ENCODE results near the gene SOX2.

SOX2 gene

DNA sequence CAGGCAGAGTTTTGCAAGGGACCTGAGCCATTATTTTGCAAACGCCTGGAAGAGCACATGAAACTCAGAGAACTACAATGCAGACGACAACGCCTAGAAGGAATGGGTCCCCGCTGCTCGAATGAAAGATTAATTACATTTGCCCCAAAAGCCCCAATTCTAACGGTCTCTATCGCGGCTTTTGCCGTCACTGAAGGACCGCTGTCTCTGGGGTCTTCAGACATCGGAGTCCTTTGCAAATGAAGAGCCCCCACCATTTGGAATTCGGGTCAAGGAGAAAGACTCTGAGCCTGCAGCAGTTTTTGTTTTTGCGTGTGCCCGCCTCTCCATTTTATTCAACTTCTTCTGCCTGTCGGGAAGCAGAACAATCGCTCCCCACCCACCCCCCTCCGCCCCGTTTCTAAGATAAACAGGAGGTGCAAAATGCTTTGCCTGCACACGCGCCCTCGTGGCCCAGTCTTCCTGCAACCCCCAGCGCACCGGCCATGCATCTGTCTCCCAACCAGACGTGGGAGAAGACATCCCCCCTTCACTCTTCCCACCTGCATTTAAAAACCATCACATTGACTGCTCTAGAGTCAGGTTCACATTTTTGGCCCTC, 13.5 kb downstream of the SOX2 start:
- no peak for ATAC-seq
- TF ChIP-seq, protein P1, sequence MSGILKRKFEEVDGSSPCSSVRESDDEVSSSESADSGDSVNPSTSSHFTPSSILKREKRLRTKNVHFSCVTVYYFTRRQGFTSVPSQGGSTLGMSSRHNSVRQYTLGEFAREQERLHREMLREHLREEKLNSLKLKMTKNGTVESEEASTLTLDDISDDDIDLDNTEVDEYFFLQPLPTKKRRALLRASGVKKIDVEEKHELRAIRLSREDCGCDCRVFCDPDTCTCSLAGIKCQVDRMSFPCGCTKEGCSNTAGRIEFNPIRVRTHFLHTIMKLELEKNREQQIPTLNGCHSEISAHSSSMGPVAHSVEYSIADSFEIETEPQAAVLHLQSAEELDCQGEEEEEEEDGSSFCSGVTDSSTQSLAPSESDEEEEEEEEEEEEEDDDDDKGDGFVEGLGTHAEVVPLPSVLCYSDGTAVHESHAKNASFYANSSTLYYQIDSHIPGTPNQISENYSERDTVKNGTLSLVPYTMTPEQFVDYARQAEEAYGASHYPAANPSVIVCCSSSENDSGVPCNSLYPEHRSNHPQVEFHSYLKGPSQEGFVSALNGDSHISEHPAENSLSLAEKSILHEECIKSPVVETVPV (CRISPR knock-in tag; IDR thresholded peaks at IDR 0.05) = no peak
- TF ChIP-seq, protein P2, sequence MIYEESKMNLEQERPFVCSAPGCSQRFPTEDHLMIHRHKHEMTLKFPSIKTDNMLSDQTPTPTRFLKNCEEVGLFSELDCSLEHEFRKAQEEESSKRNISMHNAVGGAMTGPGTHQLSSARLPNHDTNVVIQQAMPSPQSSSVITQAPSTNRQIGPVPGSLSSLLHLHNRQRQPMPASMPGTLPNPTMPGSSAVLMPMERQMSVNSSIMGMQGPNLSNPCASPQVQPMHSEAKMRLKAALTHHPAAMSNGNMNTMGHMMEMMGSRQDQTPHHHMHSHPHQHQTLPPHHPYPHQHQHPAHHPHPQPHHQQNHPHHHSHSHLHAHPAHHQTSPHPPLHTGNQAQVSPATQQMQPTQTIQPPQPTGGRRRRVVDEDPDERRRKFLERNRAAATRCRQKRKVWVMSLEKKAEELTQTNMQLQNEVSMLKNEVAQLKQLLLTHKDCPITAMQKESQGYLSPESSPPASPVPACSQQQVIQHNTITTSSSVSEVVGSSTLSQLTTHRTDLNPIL (CRISPR knock-in tag; IDR thresholded peaks at IDR 0.05; ENCODE audit: low read depth) = no peak

DNA sequence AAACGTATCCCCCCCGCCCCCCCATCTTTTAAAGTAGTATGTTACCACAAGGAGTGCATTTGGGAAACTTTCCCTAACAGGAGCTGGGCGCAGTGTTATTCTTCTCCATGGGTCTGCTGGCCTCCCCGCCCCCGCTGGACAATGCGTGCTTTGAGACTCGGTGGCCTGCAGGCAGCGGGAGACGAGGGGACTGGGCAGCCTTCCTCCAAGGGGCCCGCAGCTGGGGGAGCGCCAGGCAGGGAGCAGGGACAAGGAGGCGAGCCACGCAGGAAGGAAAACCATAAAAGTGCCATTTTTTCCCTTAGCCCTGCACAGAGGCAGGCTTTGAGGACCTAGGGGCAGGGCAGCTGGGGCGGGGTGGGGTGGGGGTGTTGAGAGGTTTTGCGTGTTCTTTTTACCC, 14.1 kb downstream of the SOX2 start:
- TF ChIP-seq, protein P3, sequence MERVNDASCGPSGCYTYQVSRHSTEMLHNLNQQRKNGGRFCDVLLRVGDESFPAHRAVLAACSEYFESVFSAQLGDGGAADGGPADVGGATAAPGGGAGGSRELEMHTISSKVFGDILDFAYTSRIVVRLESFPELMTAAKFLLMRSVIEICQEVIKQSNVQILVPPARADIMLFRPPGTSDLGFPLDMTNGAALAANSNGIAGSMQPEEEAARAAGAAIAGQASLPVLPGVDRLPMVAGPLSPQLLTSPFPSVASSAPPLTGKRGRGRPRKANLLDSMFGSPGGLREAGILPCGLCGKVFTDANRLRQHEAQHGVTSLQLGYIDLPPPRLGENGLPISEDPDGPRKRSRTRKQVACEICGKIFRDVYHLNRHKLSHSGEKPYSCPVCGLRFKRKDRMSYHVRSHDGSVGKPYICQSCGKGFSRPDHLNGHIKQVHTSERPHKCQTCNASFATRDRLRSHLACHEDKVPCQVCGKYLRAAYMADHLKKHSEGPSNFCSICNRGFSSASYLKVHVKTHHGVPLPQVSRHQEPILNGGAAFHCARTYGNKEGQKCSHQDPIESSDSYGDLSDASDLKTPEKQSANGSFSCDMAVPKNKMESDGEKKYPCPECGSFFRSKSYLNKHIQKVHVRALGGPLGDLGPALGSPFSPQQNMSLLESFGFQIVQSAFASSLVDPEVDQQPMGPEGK (CRISPR knock-in tag; IDR thresholded peaks at IDR 0.05; ENCODE audit: borderline replicate concordance) = no peak
- no peak for TF ChIP-seq CSDC2 (CRISPR knock-in tag; IDR thresholded peaks at IDR 0.05)
- TF ChIP-seq ZNF70 (CRISPR knock-in tag; IDR thresholded peaks at IDR 0.05) = no peak
- no peak for TF ChIP-seq ZNF8 (CRISPR knock-in tag; IDR thresholded peaks at IDR 0.05)
- TF ChIP-seq ZFP30 (CRISPR knock-in tag; IDR thresholded peaks at IDR 0.05) = no peak
- TF ChIP-seq, protein P4, sequence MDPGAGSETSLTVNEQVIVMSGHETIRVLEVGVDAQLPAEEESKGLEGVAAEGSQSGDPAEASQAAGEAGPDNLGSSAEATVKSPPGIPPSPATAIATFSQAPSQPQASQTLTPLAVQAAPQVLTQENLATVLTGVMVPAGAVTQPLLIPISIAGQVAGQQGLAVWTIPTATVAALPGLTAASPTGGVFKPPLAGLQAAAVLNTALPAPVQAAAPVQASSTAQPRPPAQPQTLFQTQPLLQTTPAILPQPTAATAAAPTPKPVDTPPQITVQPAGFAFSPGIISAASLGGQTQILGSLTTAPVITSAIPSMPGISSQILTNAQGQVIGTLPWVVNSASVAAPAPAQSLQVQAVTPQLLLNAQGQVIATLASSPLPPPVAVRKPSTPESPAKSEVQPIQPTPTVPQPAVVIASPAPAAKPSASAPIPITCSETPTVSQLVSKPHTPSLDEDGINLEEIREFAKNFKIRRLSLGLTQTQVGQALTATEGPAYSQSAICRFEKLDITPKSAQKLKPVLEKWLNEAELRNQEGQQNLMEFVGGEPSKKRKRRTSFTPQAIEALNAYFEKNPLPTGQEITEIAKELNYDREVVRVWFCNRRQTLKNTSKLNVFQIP (CRISPR knock-in tag; IDR thresholded peaks at IDR 0.05; ENCODE audit: borderline replicate concordance, low read depth) = no peak
- no peak for TF ChIP-seq TCF4 (CRISPR knock-in tag; IDR thresholded peaks at IDR 0.05; ENCODE audit: borderline replicate concordance)
- TF ChIP-seq RARB (CRISPR knock-in tag; IDR thresholded peaks at IDR 0.05) = no peak
- no peak for ATAC-seq

DNA sequence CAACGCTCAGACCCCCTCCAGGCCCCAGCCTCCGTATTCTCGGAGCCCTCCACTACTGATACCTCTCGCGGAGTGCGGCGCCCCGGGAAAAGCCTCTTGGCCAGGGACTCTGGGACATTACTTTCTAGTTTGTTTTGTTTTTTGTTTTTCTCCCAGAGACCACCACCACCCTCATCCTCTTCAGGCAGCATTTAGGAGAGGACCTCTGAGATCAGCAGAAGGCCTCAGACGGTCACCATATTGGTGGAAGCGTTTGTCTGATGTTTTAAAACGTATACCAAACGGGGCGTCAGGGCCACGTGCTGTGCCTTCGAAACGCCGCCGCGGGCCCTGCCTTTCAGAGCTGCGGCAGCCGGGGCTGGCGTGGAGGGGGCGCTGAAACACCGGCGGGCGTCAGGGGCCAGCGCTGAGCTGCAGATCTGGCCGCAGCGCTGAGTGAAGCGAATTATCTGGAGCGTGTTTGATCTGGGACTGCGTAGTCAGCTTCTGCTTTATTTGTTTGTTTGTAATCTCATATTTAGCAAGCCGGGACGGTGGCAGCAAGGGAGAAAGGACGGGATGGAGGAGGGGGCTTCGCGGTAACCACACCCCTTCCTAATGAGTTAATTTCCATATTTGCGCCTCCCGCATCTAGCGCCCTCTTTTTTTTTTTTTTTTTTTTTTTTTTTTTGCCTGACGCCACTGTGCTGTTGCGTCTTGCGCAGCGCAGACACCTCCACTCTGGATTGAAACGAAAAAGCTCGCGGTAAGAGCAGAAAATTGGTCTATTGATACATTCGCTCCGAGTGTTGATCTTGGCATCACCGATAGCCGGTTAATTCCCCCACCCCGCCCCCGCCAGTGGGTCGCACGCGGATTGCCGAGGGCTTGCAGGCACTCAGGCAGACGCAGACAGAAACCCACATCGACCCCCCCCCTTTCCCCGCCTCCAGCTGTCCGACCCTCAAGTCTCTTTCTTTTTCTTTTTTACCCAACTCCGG, 14.9 kb downstream of the SOX2 start:
- no peak for ATAC-seq
- TF ChIP-seq ZFP30 (CRISPR knock-in tag; IDR thresholded peaks at IDR 0.05) = no peak
- no peak for TF ChIP-seq ZNF70 (CRISPR knock-in tag; IDR thresholded peaks at IDR 0.05)
- TF ChIP-seq, protein P2 (CRISPR knock-in tag; IDR thresholded peaks at IDR 0.05; ENCODE audit: low read depth) = no peak
- TF ChIP-seq OSR1 (CRISPR knock-in tag; IDR thresholded peaks at IDR 0.05) = no peak
- TF ChIP-seq ISL1 (CRISPR knock-in tag; IDR thresholded peaks at IDR 0.05) = no peak
- TF ChIP-seq, protein P1 (CRISPR knock-in tag; IDR thresholded peaks at IDR 0.05) = no peak
- TF ChIP-seq GLIS3 (CRISPR knock-in tag; IDR thresholded peaks at IDR 0.05) = no peak
- no peak for TF ChIP-seq ZC3H10 (CRISPR knock-in tag; IDR thresholded peaks at IDR 0.05)

DNA sequence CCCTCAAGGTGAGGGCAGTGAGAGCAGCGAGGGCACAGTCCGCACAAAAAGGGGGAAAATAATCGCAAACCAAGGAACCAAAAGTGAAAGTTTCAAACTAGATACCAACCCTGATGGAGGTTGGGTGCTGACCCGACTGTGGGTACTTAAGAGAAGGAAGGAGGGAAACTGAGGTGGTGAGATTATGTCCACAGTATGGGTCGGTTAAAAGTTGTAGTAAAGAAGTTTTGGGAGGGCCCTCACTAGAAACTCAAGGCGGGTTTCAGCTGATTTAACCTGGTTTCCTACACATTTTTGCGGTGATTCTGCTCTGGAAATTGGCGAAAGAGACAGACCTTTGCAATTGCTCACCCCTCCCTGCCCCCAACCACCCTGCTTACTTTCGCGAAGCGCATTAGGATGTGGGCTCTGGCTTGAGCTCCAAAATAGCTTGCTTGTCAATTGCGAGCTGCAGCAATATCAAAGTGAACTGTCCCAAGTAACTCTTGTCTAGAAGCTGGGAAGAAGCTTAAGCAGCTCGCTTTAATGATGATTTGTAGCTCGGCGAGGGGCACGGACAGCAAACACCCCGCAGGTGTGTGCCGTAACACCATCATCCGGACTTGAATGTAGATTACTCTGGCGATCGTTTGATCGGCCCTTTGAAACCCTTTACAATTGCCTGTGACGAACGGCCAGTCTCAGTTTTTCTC, 15.8 kb downstream of the SOX2 start:
- no peak for ATAC-seq

More for the DNA sequence above, 15.8 kb downstream of the SOX2 start:
- TF ChIP-seq ZC3H10 (CRISPR knock-in tag; IDR thresholded peaks at IDR 0.05) = no peak
